ENCODE data around the gene THSD1. TPM values are rescaled to one million over a fixed set of nuclear protein-coding genes. Genes with fewer than 3 reads are reported as not detected.

The THSD1 gene
- total and polyA plus RNA-seq, 9 of the 15 experiments (the other 6 are each of a cell fraction or from before 2014, with no cell fraction given) = 0.01 to 0.11 (median 0.04) TPM; not detected in 2

DNA sequence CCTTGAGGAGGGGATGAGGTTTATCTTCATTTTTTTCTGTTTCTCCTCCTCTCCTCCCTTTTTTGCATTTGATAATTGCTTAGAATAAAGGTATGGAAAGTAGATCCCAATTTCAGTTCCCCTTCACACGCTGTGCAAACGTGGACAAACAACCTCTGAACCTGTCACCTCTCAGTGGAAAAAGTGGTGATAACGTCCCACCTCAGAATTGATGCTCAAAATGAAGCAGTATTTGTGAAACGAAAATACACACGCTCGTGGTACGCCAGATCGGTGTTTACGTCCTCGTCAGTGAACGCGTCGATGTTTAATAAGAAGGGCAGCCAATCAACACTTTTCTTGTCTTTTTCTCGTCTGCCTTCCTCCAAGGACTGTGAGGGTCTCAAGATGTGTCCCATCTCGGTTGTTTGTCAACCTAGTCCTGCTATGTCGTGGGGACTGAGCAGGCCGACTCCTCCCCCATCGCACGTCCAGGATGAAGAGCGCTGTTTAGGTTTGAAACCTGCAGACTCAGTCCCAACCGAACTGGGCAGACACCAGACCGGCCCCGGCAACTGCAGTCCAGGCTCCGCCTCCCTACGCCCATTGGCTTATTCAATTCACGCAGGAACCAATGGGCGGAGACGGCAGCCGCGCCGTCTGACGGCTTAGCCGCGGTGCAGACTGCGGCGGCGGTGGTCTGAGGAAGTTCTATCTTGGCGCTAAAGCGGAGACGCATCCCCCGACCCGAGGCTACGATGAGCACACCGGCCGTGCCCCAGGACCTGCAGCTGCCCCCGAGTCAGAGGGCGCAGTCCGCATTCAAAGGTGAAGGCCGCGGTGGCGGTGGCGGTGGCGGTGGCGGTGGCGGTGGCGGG, 49.1 kb upstream of the THSD1 start, which contains the start of gene CKAP2 (continued):
- TF ChIP-seq, protein P1, sequence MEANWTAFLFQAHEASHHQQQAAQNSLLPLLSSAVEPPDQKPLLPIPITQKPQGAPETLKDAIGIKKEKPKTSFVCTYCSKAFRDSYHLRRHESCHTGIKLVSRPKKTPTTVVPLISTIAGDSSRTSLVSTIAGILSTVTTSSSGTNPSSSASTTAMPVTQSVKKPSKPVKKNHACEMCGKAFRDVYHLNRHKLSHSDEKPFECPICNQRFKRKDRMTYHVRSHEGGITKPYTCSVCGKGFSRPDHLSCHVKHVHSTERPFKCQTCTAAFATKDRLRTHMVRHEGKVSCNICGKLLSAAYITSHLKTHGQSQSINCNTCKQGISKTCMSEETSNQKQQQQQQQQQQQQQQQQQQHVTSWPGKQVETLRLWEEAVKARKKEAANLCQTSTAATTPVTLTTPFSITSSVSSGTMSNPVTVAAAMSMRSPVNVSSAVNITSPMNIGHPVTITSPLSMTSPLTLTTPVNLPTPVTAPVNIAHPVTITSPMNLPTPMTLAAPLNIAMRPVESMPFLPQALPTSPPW (CRISPR knock-in tag; IDR thresholded peaks at IDR 0.05) = no peak
- TF ChIP-seq NFIX (CRISPR knock-in tag; IDR thresholded peaks at IDR 0.05; ENCODE audit: low read depth) (no peak), CBX2 (IDR thresholded peaks at IDR 0.05; ENCODE audit: insufficient read depth, low read length, poor library complexity, severe bottlenecking) (no peak), NFIC (IDR thresholded peaks at IDR 0.05) (peak; percentile 40), ESRRB (CRISPR knock-in tag; IDR thresholded peaks at IDR 0.05; ENCODE audit: borderline replicate concordance) (no peak), SP1 (CRISPR knock-in tag; IDR thresholded peaks at IDR 0.05) (no peak; the same call in 1 of the 2 replicates), PCBP2 (IDR thresholded peaks at IDR 0.05; ENCODE audit: low read depth, low read length, poor library complexity, severe bottlenecking) (no peak), TAF1 (IDR thresholded peaks at IDR 0.05; ENCODE audit: control insufficient read depth, extremely low read depth, insufficient read depth, low read length, severe bottlenecking) (peak; percentile 91), ZNF165 (CRISPR knock-in tag; IDR thresholded peaks at IDR 0.05; ENCODE audit: borderline replicate concordance) (no peak), MYBL2 (IDR thresholded peaks at IDR 0.05; ENCODE audit: low read depth) (peak; percentile 96), MYBL2 (CRISPR knock-in tag; IDR thresholded peaks at IDR 0.05; ENCODE audit: borderline replicate concordance) (no peak; the same call in 1 of the 2 replicates), ZSCAN29 (IDR thresholded peaks at IDR 0.05) (no peak), ZNF143 (CRISPR knock-in tag; IDR thresholded peaks at IDR 0.05) (no peak), MCM5 (IDR thresholded peaks at IDR 0.05; ENCODE audit: low read depth) (no peak), SMARCC2 (IDR thresholded peaks at IDR 0.05; ENCODE audit: low read depth) (no peak)
- TF ChIP-seq, protein P2, sequence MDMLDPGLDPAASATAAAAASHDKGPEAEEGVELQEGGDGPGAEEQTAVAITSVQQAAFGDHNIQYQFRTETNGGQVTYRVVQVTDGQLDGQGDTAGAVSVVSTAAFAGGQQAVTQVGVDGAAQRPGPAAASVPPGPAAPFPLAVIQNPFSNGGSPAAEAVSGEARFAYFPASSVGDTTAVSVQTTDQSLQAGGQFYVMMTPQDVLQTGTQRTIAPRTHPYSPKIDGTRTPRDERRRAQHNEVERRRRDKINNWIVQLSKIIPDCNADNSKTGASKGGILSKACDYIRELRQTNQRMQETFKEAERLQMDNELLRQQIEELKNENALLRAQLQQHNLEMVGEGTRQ (CRISPR knock-in tag; IDR thresholded peaks at IDR 0.05) = no peak
- TF ChIP-seq, protein P3, sequence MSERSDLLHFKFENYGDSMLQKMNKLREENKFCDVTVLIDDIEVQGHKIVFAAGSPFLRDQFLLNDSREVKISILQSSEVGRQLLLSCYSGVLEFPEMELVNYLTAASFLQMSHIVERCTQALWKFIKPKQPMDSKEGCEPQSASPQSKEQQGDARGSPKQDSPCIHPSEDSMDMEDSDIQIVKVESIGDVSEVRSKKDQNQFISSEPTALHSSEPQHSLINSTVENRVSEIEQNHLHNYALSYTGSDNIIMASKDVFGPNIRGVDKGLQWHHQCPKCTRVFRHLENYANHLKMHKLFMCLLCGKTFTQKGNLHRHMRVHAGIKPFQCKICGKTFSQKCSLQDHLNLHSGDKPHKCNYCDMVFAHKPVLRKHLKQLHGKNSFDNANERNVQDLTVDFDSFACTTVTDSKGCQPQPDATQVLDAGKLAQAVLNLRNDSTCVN (CRISPR knock-in tag; IDR thresholded peaks at IDR 0.05) = no peak
- TF ChIP-seq, protein P4, sequence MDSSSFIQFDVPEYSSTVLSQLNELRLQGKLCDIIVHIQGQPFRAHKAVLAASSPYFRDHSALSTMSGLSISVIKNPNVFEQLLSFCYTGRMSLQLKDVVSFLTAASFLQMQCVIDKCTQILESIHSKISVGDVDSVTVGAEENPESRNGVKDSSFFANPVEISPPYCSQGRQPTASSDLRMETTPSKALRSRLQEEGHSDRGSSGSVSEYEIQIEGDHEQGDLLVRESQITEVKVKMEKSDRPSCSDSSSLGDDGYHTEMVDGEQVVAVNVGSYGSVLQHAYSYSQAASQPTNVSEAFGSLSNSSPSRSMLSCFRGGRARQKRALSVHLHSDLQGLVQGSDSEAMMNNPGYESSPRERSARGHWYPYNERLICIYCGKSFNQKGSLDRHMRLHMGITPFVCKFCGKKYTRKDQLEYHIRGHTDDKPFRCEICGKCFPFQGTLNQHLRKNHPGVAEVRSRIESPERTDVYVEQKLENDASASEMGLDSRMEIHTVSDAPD (CRISPR knock-in tag; IDR thresholded peaks at IDR 0.05) = no peak

Measured in K562 (cell line).